NT2/D1 (cell line): ENCODE measurements around the gene ARHGAP42.

Source experiments
- DNase-seq: peaks from one replicate; pipeline ENCODE4 v3.0.0-alpha.2; 2011; ENCODE audit warnings: low read depth, low spot score
- H3K27me3 ChIP-seq: 2 replicates; pipeline ENCODE4 v1.6.0; 2011; ENCODE audit warnings: mild to moderate bottlenecking; ENCODE audit not compliant: insufficient read length, insufficient read depth
- H3K36me3 ChIP-seq: 2 replicates; pipeline ENCODE4 v1.6.1; 2011; ENCODE audit warnings: mild to moderate bottlenecking, low read length, mixed read lengths; ENCODE audit not compliant: insufficient read depth, insufficient read length
- H3K4me1 ChIP-seq: 2 replicates; pipeline ENCODE4 v1.5.1; 2011; ENCODE audit not compliant: insufficient read depth, insufficient read length
- H3K4me3 ChIP-seq: 2 replicates; pipeline ENCODE4 v1.5.1; 2011; ENCODE audit warnings: low read depth; ENCODE audit not compliant: insufficient read length
- H3K9ac ChIP-seq: 2 replicates; pipeline ENCODE4 v1.6.0; 2011; ENCODE audit warnings: low read depth; ENCODE audit not compliant: insufficient read length
- H3K9me3 ChIP-seq: 2 replicates; pipeline ENCODE4 v1.5.1; 2011; ENCODE audit warnings: mild to moderate bottlenecking, low read length; ENCODE audit not compliant: insufficient read depth
- SUZ12 ChIP-seq: IDR thresholded peaks from 2 replicates; pipeline ENCODE4 v1.6.1; 2011; ENCODE audit not compliant: insufficient read length, insufficient read depth; ENCODE audit errors: extremely low read depth
- YY1 ChIP-seq: IDR thresholded peaks from 2 replicates; pipeline ENCODE4 v1.6.1; 2011; ENCODE audit not compliant: insufficient read length, insufficient read depth
- ZNF274 ChIP-seq: IDR thresholded peaks from 2 replicates; pipeline ENCODE4 v1.6.1; 2011; ENCODE audit warnings: mild to moderate bottlenecking, low read depth, low read length

Gene ARHGAP42

GRCh38 chr11:100863080-100863581, 176.0 kb downstream of the ARHGAP42 start:
- Histone ChIP-seq H3K4me1 (no peaks in the 10 kb centered on the region), H3K9ac (no peak overlapping the region), H3K36me3 (no peaks in the 10 kb centered on the region), H3K4me3 (no peak overlapping the region), H3K27me3 (no peaks in the 10 kb centered on the region), H3K9me3 (no peaks in the 10 kb centered on the region)
- TF ChIP-seq SUZ12 (no peak), ZNF274 (no peak), YY1 (no peak)
- DNase-seq, result no peak

DNA sequence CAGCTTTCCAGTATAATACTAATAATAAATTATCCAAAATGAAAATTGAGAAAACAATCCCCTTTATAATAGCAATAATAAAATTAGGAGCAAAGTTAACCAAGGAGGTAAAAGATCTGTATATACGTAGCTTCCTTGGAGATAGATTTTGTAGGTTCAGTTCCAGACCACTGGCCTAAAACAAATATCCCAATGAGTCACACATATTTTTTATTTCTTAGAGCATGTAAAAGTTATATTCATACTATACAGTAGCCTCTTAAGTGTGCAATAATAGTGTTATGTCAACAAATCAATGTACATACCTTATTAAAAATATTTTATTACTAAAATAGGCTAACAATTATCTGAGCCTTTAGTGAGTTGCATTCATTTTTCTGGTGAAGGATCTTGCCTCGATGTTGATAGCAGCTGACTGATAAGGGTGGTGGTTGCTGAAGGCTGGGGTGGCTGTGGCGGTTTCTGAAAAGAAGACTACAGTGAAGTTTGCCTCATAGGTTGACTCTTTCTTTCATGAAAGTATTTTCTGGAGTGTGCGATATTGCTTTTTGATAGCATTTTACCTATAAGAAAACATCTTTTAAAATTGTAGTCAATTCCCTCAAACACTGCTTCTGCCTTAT, 178.5 kb downstream of the ARHGAP42 start:
- H3K36me3 ChIP-seq, result no peaks in the 10 kb centered on the region
- TF ChIP-seq ZNF274 (no peak), YY1 (no peak), SUZ12 (no peak)
- no peaks in the 10 kb centered on the region for H3K27me3 ChIP-seq
- no peak overlapping the region for H3K9ac ChIP-seq
- no peaks in the 10 kb centered on the region for H3K4me1 ChIP-seq
- DNase-seq, result no peak
- H3K4me3 ChIP-seq, result no peak overlapping the region
- no peaks in the 10 kb centered on the region for H3K9me3 ChIP-seq

DNA sequence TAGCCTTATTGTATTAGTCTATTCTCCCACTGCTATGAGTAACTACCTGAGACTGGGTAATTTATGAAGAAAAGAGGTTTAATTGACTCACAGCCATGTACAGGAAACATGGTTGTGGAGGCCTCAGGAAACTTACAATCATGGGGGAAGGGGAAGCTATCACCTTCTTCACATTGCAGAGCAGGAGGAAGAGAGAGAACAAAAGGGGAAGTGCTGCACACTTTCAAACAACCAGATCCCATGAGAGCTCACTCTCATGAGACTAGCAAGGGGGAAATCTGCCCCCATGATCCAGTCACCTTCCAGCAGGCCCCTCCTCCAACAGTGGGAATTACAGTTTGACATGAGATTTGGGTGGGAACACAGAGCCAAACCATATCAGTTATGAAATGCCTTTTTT, 179.4 kb downstream of the ARHGAP42 start:
- Histone ChIP-seq H3K36me3 (no peaks in the 10 kb centered on the region), H3K27me3 (no peaks in the 10 kb centered on the region), H3K9me3 (no peaks in the 10 kb centered on the region), H3K9ac (no peak overlapping the region), H3K4me1 (no peaks in the 10 kb centered on the region), H3K4me3 (no peak overlapping the region)
- TF ChIP-seq ZNF274 (no peak), YY1 (no peak), SUZ12 (no peak)
- no peak for DNase-seq

DNA sequence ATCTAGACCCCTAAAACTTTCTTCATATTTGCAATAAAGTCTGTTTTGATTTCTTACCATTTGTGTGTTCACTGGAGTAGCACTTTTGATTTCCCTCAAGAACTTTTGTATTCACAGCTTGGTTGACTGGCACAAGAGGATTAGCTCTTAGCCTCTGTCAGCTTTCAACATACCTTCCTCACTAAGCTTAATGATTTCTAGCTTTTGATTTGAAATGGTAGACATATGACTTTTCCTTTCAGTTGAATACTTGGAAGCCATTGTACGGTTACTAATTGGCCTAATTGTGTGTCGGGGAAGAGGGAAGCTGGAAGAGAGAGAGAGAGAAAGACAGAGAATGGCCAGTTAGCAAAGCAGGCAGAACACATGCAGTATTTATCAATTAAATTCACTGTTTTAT, 180.5 kb downstream of the ARHGAP42 start:
- Histone ChIP-seq H3K9ac (no peak overlapping the region), H3K36me3 (no peaks in the 10 kb centered on the region)
- TF ChIP-seq ZNF274 (no peak), SUZ12 (no peak), YY1 (no peak)

GRCh38 chr11:100869328-100869727, 182.2 kb downstream of the ARHGAP42 start:
- no peaks in the 10 kb centered on the region for H3K36me3 ChIP-seq
- no peak for TF ChIP-seq YY1
- no peak for TF ChIP-seq ZNF274
- TF ChIP-seq SUZ12, result no peak
- H3K27me3 ChIP-seq, result no peaks in the 10 kb centered on the region
- no peak for DNase-seq
- no peak overlapping the region for H3K4me3 ChIP-seq
- H3K9me3 ChIP-seq, result no peaks in the 10 kb centered on the region
- H3K9ac ChIP-seq, result no peak overlapping the region
- H3K4me1 ChIP-seq, result no peaks in the 10 kb centered on the region

More for the DNA sequence above, 180.5 kb downstream of the ARHGAP42 start:
- Histone ChIP-seq H3K4me1 (no peaks in the 10 kb centered on the region), H3K4me3 (no peak overlapping the region), H3K9me3 (no peaks in the 10 kb centered on the region), H3K27me3 (no peaks in the 10 kb centered on the region)
- no peak for DNase-seq

- Histone ChIP-seq H3K36me3 (no peaks in the 10 kb centered on the region), H3K4me1 (no peaks in the 10 kb centered on the region), H3K4me3 (no peak overlapping the region), H3K9me3 (no peaks in the 10 kb centered on the region), H3K9ac (no peak overlapping the region), H3K27me3 (no peaks in the 10 kb centered on the region)
- no peak for TF ChIP-seq SUZ12
- TF ChIP-seq YY1, result no peak
- TF ChIP-seq ZNF274, result no peak
- no peak for DNase-seq
Measured at GRCh38 chr11:100870138-100870537, 183.1 kb downstream of the ARHGAP42 start.

- Histone ChIP-seq H3K4me3 (no peak overlapping the region), H3K4me1 (no peaks in the 10 kb centered on the region), H3K9ac (no peak overlapping the region), H3K36me3 (no peaks in the 10 kb centered on the region), H3K9me3 (no peaks in the 10 kb centered on the region), H3K27me3 (no peaks in the 10 kb centered on the region)
- no peak for DNase-seq
- TF ChIP-seq YY1 (no peak), SUZ12 (no peak), ZNF274 (no peak)
Measured at GRCh38 chr11:100872951-100873740, 186.1 kb downstream of the ARHGAP42 start.
